ENCODE results near the gene CCDC184. TPM values are rescaled to one million over a fixed set of nuclear protein-coding genes. Genes with fewer than 3 reads are reported as not detected.

CCDC184 gene
- polyA plus RNA-seq, 1 of the 3 experiments (the other 2 are of a cell fraction), result 5.8 TPM

GRCh38 chr12:48157018-48157888 is 26.2 kb upstream of the CCDC184 start, which contains the start of gene ASB8 (continued):
- TF ChIP-seq, protein P1, sequence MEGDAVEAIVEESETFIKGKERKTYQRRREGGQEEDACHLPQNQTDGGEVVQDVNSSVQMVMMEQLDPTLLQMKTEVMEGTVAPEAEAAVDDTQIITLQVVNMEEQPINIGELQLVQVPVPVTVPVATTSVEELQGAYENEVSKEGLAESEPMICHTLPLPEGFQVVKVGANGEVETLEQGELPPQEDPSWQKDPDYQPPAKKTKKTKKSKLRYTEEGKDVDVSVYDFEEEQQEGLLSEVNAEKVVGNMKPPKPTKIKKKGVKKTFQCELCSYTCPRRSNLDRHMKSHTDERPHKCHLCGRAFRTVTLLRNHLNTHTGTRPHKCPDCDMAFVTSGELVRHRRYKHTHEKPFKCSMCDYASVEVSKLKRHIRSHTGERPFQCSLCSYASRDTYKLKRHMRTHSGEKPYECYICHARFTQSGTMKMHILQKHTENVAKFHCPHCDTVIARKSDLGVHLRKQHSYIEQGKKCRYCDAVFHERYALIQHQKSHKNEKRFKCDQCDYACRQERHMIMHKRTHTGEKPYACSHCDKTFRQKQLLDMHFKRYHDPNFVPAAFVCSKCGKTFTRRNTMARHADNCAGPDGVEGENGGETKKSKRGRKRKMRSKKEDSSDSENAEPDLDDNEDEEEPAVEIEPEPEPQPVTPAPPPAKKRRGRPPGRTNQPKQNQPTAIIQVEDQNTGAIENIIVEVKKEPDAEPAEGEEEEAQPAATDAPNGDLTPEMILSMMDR (IDR thresholded peaks at IDR 0.05), result peak; percentile 49
- TF ChIP-seq, protein P2, sequence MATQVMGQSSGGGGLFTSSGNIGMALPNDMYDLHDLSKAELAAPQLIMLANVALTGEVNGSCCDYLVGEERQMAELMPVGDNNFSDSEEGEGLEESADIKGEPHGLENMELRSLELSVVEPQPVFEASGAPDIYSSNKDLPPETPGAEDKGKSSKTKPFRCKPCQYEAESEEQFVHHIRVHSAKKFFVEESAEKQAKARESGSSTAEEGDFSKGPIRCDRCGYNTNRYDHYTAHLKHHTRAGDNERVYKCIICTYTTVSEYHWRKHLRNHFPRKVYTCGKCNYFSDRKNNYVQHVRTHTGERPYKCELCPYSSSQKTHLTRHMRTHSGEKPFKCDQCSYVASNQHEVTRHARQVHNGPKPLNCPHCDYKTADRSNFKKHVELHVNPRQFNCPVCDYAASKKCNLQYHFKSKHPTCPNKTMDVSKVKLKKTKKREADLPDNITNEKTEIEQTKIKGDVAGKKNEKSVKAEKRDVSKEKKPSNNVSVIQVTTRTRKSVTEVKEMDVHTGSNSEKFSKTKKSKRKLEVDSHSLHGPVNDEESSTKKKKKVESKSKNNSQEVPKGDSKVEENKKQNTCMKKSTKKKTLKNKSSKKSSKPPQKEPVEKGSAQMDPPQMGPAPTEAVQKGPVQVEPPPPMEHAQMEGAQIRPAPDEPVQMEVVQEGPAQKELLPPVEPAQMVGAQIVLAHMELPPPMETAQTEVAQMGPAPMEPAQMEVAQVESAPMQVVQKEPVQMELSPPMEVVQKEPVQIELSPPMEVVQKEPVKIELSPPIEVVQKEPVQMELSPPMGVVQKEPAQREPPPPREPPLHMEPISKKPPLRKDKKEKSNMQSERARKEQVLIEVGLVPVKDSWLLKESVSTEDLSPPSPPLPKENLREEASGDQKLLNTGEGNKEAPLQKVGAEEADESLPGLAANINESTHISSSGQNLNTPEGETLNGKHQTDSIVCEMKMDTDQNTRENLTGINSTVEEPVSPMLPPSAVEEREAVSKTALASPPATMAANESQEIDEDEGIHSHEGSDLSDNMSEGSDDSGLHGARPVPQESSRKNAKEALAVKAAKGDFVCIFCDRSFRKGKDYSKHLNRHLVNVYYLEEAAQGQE (IDR thresholded peaks at IDR 0.05; ENCODE audit: low read depth, low read length), result no peak
- TF ChIP-seq RFX5 (IDR thresholded peaks at IDR 0.05; ENCODE audit: low read length) (0 out of 2 replicates have a peak, but pooled peaks have one; percentile 46), MXI1 (IDR thresholded peaks at IDR 0.05; ENCODE audit: low read depth, low read length) (peak; percentile 84), JUND (IDR thresholded peaks at IDR 0.05) (no peak), RAD21 (IDR thresholded peaks at IDR 0.05; ENCODE audit: low read length) (peak; percentile 28; the same call in 1 of the 2 replicates), TAF1 (IDR thresholded peaks at IDR 0.05; ENCODE audit: borderline replicate concordance, low read depth, low read length) (0 out of 2 replicates have a peak, but pooled peaks have one; percentile 22)
- TF ChIP-seq, protein P3, sequence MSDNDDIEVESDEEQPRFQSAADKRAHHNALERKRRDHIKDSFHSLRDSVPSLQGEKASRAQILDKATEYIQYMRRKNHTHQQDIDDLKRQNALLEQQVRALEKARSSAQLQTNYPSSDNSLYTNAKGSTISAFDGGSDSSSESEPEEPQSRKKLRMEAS (IDR thresholded peaks at IDR 0.05; ENCODE audit: low read depth), result no peak; the same call in none of the 2 replicates

DNA sequence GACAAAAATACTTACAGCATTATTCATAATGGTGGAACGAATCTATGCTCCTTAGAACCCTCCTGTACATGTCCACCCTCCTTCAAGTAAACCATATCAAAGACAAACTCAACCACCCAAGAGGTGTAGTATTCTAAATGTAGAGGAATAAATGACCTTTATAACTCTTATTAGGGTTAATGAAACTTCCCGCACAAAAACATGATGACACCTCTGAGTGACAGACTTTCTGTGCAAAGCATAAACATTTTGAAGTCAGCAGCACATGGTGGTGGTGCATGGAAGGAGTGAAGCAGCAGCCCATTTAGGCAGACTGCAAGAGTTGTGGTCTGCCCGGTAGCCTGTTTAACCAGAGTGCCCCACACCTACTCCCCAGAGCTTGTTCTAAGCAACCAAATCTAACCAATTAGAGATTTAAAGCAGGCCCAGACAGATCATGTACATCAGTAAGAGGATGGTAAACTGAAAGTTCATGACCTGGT is 25.5 kb upstream of the CCDC184 start:
- H3K4me1 ChIP-seq (ENCODE audit: control insufficient read depth in 1 of 2, insufficient read depth in 2 of 2, low read depth in 1 of 2, low read length in 1 of 2), result peaks cover 0 to 8% of the 10 kb centered on the region in 2 experiments; a peak in 2 of 4 replicates
- peak overlapping the region; percentile 44 for H3K9ac ChIP-seq
- H2AFZ ChIP-seq (ENCODE audit: low read depth), result peak overlapping the region; percentile 97
- CTCF ChIA-PET, result interaction anchor here (0.7 to 4.1 kb wide), 14 partner anchors 10 to 460 kb away, joined by 3 to 18 read pairs (median 4); partner anchors contain the start of gene SENP1
- no peaks in the 10 kb centered on the region for H3F3A ChIP-seq (replicated peaks; ENCODE audit: insufficient read depth)
- WGBS (ENCODE audit: low lambda C conversion rate), result 70% methylated on average over 3 of the region's 3 CpGs
- H4K20me1 ChIP-seq (ENCODE audit: insufficient read depth), result no peaks in the 10 kb centered on the region
- H3K27me3 ChIP-seq (ENCODE audit: insufficient read depth), result no peaks in the 10 kb centered on the region
- no peaks in the 10 kb centered on the region for H3K9me3 ChIP-seq
- peak overlapping the region; percentile 75 for H3K4me2 ChIP-seq
- DNase-seq, result no peak
- H3K27ac ChIP-seq (ENCODE audit: low read depth in 2 of 2, low read length in 1 of 2), result peak overlapping the region; percentile 59 to 92; a peak in 3 of 4 replicates
- no peaks in the 10 kb centered on the region for H3K9me2 ChIP-seq
- peak overlapping the region; percentile 91 to 97 for H3K4me3 ChIP-seq (ENCODE audit: low read depth in 2 of 2, low read length in 1 of 2)
- peaks cover 22% of the 10 kb centered on the region for H3K79me2 ChIP-seq (ENCODE audit: insufficient read depth)
- peaks cover 0 to 11% of the 10 kb centered on the region in 2 experiments for H3K36me3 ChIP-seq (replicated peaks in 1 of 2; ENCODE audit: control insufficient read depth in 1 of 2, insufficient read depth in 2 of 2, low read length in 1 of 2)
- POLR2A ChIA-PET, result interaction anchor here (1.4 to 1.9 kb wide), 3 partner anchors 25 to 52 kb away, joined by 5 to 11 read pairs (median 8); partner anchors contain the start of genes CCDC184, PFKM and SENP1
- TF ChIP-seq ELF1 (IDR thresholded peaks at IDR 0.05) (no peak), FOXM1 (IDR thresholded peaks at IDR 0.05; ENCODE audit: low read depth) (no peak), MEF2A (IDR thresholded peaks at IDR 0.05; ENCODE audit: borderline replicate concordance, low read depth) (no peak), FOSL2 (IDR thresholded peaks at IDR 0.05; ENCODE audit: borderline replicate concordance, low read depth) (no peak), MXI1 (IDR thresholded peaks at IDR 0.05; ENCODE audit: low read depth, low read length) (no peak), RFX5 (IDR thresholded peaks at IDR 0.05; ENCODE audit: low read length) (no peak), CHD2 (IDR thresholded peaks at IDR 0.05; ENCODE audit: low read length, partially characterized antibody) (no peak)
- TF ChIP-seq, protein P1 (IDR thresholded peaks at IDR 0.05), result no peak
- TF ChIP-seq, protein P4, sequence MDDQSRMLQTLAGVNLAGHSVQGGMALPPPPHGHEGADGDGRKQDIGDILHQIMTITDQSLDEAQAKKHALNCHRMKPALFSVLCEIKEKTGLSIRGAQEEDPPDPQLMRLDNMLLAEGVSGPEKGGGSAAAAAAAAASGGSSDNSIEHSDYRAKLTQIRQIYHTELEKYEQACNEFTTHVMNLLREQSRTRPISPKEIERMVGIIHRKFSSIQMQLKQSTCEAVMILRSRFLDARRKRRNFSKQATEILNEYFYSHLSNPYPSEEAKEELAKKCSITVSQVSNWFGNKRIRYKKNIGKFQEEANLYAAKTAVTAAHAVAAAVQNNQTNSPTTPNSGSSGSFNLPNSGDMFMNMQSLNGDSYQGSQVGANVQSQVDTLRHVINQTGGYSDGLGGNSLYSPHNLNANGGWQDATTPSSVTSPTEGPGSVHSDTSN (IDR thresholded peaks at IDR 0.05), result no peak
- TF ChIP-seq, protein P2 (IDR thresholded peaks at IDR 0.05; ENCODE audit: low read depth, low read length), result no peak

Data from SK-N-SH (cell line).